GM12892 (cell line): Measurements from ENCODE around the gene CTSL.

Experiments used
- POLR2A ChIP-seq: IDR thresholded peaks from 2 replicates; pipeline ENCODE4 v1.6.1; 2011; ENCODE audit warnings: low read depth, low read length, control low read depth
- POLR2AphosphoS5 ChIP-seq: IDR thresholded peaks from 2 replicates; pipeline ENCODE4 v1.6.1; 2011; ENCODE audit warnings: low read depth, low read length, control low read depth

- TF ChIP-seq POLR2A (no peak), POLR2AphosphoS5 (no peak)
These were observed 23.0 kb downstream of the CTSL start for GRCh38 chr9:87748881-87749280.
